Measurements from ENCODE around the gene PSME3.
"Not testable (repeated sequence)": the region's sequence is repeated elsewhere in the genome, so short reads cannot be mapped to it uniquely, and the experiment has no call there.

PSME3 gene

GRCh38 chr17:42853968-42854790 lies 21.0 kb downstream of the PSME3 start:
- H3K4me3 ChIP-seq (ENCODE audit: low read depth, low read length), result no peak overlapping the region
- no peak for TF ChIP-seq CTCF (IDR thresholded peaks at IDR 0.05; ENCODE audit: low read depth, low read length)
- in situ Hi-C loops (cut with HindIII; ENCODE audit: low sequenced_read_pairs), result no loop called here
- DNase-seq (ENCODE audit: low read depth, low spot score), result no peak

- no peak for TF ChIP-seq CTCF (IDR thresholded peaks at IDR 0.05; ENCODE audit: low read depth, low read length)
- in situ Hi-C loops (cut with HindIII; ENCODE audit: low sequenced_read_pairs), result no loop called here
- no peak for DNase-seq (ENCODE audit: low read depth, low spot score)
- no peak overlapping the region for H3K4me3 ChIP-seq (ENCODE audit: low read depth, low read length)
These were observed 21.9 kb downstream of the PSME3 start for GRCh38 chr17:42855048-42855596.

GRCh38 chr17:42856093-42856492 lies 22.9 kb downstream of the PSME3 start:
- in situ Hi-C loops (cut with HindIII; ENCODE audit: low sequenced_read_pairs); DNase-seq (ENCODE audit: low read depth, low spot score); H3K4me3 ChIP-seq (ENCODE audit: low read depth, low read length): not testable (repeated sequence)

GRCh38 chr17:42856516-42856915 lies 23.3 kb downstream of the PSME3 start:
- in situ Hi-C loops (cut with HindIII; ENCODE audit: low sequenced_read_pairs); H3K4me3 ChIP-seq (ENCODE audit: low read depth, low read length); DNase-seq (ENCODE audit: low read depth, low spot score): not testable (repeated sequence)

- TF ChIP-seq CTCF (IDR thresholded peaks at IDR 0.05; ENCODE audit: low read depth, low read length), result no peak
- in situ Hi-C loops (cut with HindIII; ENCODE audit: low sequenced_read_pairs), result no loop called here
- no peak overlapping the region for H3K4me3 ChIP-seq (ENCODE audit: low read depth, low read length)
- DNase-seq (ENCODE audit: low read depth, low spot score), result no peak
These were observed 24.2 kb downstream of the PSME3 start for GRCh38 chr17:42857389-42857788.

GRCh38 chr17:42865638-42866094 lies 32.5 kb downstream of the PSME3 start:
- no peak overlapping the region for H3K4me3 ChIP-seq (ENCODE audit: low read depth, low read length)
- in situ Hi-C loops (cut with HindIII; ENCODE audit: low sequenced_read_pairs), result no loop called here
- TF ChIP-seq CTCF (IDR thresholded peaks at IDR 0.05; ENCODE audit: low read depth, low read length), result no peak
- no peak for DNase-seq (ENCODE audit: low read depth, low spot score)

GRCh38 chr17:42866216-42866615 lies 33.0 kb downstream of the PSME3 start:
- no peak overlapping the region for H3K4me3 ChIP-seq (ENCODE audit: low read depth, low read length)
- in situ Hi-C loops (cut with HindIII; ENCODE audit: low sequenced_read_pairs), result no loop called here
- no peak for TF ChIP-seq CTCF (IDR thresholded peaks at IDR 0.05; ENCODE audit: low read depth, low read length)
- no peak for DNase-seq (ENCODE audit: low read depth, low spot score)

Measured in astrocyte of the spinal cord (primary cell).